NCI-H1694 treated with DMSO at 0.1 percent for 48 hours (cell line): ENCODE data around the gene STN1.
"Not testable (repeated sequence)": the region's sequence is repeated elsewhere in the genome, so short reads cannot be mapped to it uniquely, and the experiment has no call there.

Experiments used
- DNase-seq: peaks from one replicate; lab custom pipeline; 2025; lab: John Stamatoyannopoulos, UW

Gene STN1

GRCh38 chr10:103861505-103861904 lies 56.5 kb downstream of the STN1 start:
- no peak for DNase-seq

- peak; percentile 60 for DNase-seq
Measured at GRCh38 chr10:103859161-103860086, 58.6 kb downstream of the STN1 start.

DNA sequence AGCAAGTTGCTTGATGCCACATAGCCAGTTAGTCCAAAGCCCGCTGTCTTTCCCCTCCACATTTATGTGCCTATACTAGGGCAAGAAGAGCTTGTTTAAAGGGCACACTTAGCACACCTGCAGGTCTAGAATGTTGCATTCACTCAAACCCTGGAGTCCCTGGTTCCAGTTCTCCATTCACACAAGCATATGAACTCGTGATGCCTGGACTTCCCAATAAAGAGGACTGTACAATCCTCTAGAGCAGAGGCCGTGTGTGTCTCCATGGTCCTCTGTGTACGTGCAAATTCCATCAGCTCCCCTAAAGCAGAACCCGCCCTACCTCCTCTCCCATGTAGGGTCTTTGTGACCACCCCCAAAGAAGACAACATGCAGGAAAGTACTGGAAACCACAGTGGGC lies 59.6 kb downstream of the STN1 start:
- no peak for DNase-seq

DNA sequence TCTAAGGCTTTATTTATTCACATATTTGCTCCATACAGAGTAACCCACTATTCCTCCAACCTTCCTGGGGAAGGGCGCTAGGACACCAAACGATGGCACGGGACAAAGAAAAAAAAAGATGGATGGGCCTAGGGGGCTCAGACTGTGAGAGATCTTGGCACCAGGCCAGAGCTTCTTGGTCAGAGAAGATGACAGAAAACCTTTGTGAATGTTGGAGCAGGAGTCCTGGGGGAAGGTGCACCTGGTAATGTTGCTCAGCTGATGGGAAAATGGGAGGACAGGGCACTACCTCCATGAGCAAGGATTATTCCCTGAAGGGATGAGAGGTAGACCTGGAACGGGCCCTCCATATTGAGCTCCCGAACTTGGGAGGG lies 61.2 kb downstream of the STN1 start:
- no peak for DNase-seq

DNA sequence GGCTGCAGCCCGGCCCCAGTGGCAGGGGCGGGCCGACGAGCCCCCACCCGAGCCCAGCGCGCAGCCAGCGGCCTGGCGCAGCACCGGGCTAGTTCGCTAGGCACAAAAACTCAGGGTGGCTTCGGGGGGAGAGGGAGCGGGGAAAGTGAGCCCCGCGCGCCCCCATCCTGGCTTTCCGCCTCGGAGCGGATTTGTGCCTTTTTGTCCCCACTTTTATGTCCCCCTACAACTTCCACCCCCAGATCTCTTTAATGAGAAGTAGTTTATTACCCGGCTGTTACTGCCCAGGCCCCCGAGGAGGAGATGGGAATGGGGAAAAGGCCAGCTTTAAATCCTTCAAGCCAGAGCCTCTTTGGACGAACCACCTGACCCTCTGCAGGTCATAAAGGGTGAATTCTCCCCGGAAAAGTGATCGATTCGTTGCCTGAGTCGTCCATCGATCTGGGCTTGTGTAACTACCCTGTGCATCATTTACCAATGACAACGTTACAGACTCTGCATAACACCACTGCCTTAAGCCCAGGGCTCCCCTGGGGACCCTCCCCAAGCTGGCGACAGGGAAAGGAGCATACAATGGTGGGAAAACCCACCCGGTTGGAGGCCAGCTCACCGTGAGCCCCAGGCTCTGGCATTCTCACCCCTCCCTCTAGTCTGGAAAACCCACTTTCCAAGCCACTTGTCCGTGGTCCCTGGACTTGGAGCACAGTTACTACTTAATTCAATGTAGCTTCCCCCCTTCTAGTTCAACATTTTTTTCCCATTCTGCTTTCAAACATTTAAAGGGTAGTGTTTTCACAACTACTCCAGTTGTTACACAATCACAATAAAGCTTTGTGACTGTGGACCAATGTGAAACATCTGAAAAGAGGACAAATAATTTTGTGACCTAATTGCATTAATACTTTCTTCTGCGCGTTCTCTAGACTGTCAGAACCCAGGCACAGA lies 61.9 kb downstream of the STN1 start:
- DNase-seq: no peak

- peak; percentile 40 for DNase-seq
Measured at GRCh38 chr10:103855424-103855823, 62.6 kb downstream of the STN1 start, which contains the start of gene SH3PXD2A. SH3PXD2A (minus strand) TSS chr10:103855576; CDS start chr10:103855266, 310 bp downstream.

DNA sequence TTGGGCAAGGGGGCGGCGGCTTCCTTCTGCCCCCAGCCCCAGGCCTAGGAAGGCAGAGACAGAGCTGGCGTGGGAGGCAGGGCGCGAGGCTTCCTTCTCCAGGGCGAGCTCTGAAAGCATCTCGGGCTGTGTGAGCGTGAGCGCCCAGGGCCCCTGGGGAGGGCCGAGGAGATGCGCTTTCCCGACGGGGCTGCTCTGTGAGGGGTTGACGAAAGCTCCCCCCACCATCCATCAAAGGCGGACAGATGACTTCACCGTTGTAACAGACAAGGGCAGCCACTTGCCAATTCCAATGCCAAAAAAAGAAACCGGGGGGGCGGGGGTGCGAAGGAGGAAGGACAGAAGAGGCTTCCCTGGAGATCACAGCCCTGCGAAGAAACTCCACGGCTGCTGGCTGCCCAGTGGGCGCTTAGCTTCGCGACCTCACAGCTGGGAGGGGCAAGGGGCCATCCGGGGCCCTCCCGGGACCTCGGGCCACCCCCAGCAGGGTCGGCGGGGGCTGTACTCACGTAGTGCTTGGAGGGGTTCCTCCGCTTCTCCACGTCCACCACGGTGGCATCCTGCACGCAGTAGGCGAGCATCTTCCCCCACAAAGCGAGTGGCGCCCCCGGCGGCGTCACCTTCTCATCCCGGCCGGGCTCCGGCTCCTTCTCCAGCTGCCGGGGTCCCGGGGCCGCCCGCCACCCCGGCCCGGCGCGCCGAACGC lies 63.1 kb downstream of the STN1 start:
- DNase-seq: no peak

DNA sequence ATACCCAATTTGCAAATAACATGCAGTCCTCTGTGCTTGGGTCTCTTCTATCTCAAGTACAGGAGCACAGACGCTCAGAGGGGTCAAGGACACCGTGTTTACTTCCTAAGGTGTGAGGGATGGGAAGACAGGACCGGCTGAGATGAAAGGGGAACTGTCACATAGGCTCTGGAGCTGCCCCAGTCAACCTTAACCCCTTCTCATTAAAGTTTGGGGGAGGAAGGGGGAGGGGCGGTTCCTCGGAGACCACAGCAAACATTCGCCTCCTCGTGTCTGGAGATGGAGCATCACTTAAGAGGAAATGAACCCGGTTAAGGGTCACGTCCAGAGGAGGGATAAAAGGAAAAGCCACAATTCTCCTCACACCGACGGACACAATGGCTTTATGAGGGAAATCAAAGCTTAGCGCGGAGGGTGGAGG lies 63.7 kb downstream of the STN1 start:
- no peak for DNase-seq

DNA sequence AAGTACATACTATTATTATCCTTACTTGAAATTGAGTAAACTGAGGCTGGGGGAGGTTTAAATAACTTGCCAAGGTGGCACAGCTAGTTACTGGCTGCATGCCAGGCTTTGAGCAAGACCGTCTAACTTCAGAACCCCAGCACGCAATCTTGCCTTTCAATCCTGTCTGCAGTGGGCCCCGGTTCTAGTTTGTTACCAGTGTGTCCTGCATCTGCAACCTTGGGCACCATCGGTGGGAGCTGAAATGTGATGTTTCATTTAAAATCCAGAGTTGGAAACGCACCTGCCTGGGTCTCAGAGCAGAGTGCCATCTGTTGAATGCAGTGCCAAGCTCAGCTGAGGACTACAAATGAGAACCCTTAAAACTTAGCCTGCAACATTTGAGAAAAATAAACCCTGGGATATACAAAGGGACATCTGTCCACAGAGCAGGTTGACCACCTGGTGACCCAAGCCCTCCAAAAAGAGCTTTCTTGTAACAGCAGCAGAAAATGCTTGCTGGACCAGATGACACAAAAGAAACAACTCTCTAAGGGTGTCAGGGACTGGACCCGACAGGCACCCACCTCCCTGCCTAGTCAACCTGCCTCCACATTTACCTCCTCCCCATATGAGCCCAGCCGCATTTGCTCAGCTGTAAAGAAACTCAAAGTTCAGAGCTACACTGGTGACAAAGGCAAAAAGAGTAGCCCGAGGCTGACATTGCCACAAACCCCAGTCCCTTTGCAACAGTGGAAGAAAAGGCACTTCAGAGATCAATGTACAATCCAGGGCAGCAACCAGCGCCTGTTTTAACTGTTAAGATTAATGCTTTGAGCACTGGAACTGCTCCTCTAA lies 64.3 kb downstream of the STN1 start:
- DNase-seq: no peak

DNA sequence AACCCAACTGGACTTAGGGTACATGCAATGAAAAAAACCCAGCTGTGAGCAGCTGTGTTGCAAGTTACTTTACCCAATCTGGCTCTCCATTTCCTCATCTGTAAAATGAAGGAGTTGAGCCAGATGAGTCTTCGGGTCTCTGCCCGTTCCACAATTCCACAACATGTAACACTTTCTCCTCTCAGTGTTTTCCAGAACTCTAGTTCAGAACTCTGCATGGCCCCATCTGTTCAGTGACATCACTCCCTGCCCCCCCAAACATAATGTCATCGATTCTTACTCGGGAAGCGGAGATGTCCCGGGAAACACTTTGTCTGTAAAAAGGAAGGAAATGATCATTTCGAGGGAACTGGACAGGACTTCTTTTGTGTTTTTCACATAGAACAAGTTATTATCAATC lies 65.1 kb downstream of the STN1 start:
- DNase-seq: no peak

DNA sequence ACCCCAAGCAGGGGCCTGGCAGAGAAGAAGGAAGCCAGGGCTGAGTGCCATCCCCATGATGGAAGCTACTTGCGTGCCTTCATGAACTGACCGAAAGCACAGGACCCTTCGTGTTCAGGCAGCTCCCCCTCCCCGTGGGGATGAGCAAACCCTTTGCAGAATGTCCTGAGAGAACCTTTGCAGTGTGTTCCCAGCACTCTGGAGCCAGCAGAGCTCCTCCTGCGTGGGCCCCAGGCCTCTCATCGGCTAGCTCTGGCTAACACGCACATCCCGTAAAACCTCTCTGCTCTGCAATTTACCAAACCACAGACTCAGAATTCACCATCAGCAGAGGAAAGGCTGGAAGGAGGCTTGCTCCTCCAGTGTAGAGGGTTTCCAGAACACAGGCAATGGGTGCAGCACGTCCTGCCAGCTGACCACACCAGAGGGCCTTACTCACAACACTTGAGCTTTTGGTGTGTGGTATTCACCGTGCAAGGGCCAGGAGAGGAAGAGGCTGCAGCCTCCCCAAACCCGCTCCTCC lies 65.7 kb downstream of the STN1 start:
- no peak for DNase-seq

DNA sequence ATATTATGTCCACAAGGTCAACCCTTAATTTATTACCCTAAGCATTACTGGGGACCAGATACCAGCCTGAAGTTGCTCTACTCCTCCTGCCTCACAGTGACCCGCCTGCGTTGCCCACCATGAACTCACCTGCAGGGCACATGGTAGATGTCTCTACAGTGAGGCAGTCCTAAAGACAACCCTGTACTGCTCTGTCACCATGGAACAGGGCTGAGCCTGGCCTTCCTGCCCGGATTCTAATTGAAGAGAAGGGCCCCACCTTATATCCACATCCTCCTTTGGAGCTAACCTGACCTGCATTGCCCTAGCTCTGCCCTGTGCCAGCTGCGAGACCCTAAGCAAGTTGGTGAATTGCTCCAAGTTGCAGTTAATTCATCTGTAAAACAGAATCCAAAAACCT lies 66.7 kb downstream of the STN1 start:
- DNase-seq: no peak

- DNase-seq: no peak
Measured at GRCh38 chr10:103850572-103850895, 67.5 kb downstream of the STN1 start.

DNA sequence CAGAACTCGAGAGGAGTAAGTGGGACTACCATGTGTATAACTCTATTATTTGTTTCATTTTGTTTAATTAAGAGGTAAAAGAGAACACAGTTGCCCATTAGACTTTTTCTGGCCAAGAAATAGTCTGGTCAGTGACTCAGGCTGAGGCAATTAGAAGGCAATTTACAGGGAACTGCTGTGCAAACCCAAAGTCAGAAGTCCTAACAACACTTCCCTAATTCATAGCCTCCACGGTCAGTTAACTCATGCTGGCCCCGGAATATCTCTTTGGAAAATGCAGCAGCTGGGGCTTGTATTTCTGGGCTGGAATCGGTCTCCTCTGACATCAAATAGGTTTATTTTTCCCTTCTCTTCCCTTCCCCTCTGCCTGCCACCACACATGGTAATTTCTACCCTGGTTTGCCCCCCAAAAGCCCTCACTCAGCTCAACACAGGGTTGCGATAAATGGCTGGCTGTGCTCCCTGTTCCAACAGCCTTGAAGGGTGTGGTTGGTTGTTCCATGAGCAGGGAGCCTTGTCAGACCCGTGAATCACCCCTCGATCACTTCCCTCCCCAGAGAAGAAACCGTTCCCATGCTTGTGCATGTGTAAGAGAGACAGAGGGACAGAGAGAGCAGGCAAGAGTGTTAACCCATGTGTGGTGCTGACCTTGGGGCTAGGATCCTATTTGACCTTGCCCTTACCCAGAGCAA lies 68.0 kb downstream of the STN1 start:
- no peak for DNase-seq

DNA sequence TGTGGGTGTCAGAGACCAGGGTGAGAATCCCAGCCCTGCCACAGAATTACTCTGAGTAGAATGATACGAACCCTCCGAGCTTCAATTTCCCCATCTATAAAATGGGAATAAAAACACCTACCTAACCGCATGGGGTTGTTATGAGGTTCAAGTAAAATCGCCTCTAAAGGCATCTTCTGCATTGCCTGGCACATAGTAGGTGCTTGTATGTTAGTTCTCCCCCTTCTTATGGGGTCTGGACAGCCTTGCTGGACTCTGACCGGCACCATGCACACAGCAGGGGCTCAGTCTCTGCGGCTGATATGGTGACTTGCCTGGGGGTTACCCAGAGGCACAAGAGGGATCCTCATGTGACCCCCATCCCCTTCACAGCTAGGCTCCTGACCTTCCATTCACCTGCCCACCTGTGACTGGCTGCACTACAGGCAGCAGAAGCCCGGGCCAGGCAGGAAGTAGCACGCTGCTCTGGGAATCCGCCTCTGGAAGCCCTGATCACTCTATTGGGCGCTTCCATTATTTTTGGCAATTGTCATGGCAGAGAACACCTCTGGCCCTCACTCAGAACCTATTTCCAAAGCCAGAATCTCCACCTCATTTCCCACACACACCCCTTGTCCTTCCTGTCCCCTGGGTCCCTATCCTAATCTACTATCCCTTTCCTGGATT lies 68.6 kb downstream of the STN1 start:
- DNase-seq: no peak

DNA sequence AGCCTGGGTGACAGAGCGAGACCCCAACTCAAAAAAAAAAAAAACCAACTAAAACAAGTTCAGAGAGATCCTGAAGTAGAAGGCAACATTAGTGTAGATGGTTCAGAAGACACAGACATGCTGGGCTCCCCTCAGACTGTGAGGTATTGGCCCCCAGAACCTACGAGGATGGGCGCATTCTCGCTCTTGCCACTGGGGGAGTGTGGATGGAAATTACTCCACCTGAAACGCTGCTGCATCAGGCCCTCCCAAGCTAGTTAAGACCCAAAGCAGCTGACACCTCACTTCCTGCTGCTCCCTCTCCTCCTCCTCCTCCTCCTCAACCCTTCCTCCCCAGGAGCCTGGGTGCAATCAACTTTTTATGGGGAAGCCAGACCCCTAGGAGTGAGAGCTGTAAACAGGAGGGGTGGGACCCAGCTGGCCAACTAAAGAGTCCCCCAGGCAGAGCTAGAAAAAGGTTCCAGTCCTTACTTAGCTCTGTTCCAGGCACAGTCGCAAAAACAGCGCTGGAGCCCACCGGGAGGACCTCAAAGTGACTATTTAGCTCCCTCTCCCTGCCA lies 70.0 kb downstream of the STN1 start:
- no peak for DNase-seq

DNA sequence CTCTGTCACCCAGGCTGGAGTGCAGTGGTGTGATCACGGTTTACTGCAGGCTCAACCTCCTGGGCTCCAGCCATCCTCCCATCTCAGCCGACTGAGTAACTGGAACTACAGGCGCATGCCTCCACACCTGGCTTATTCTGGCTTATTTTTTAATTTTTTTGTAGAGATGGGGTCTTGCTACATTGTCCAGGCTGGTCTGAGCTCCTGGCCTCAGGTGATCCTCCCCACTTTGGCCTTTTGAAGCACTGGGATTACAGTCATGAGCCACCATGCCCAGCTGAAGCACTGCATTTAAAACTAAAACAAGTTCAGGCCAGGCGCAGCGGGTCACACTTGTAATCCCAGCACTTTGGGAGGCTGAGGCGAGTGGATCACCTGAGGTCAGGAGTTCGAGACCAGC lies 70.6 kb downstream of the STN1 start:
- no peak for DNase-seq

- no peak for DNase-seq
Measured at GRCh38 chr10:103845972-103846371, 72.0 kb downstream of the STN1 start.

DNA sequence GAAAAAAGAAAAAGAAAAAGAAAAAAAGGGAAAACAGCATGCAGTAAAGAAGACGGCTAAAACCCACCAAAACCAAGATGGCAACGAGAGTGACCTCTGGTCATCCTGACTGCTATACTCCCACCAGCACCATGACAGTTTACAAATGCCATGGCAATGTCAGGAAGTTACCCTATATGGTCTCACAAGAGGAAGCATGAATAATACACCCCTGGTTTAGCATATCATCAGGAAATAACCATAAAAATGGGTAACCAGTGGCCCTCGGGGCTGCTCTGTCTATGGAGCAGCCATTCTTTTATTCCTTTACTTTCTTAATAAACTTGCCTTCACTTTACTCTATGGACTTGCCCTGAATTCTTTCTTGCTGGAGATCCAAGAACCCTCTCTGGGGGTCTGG lies 72.6 kb downstream of the STN1 start:
- not testable (repeated sequence) for DNase-seq
